Activated B cell treated with CpG ODN at 0.5 μM for 24 hours (primary cell): ENCODE results near the gene PSEN1. TPM values are rescaled to one million over a fixed set of nuclear protein-coding genes. Genes with fewer than 3 reads are reported as not detected.
"Not testable (repeated sequence)": the region's sequence is repeated elsewhere in the genome, so short reads cannot be mapped to it uniquely, and the experiment has no call there.

ENCODE experiments used
- ATAC-seq: fragments of 200-7000 bp; cut with Tn5 transposase; one replicate; pipeline ENCODE4 v1.10.0; 2021; ENCODE audit warnings: low read depth, mild to moderate bottlenecking, moderate library complexity
- CTCF ChIA-PET: fragments of 350-600 bp; sonication (Branson Sonifier 250); formaldehyde crosslinking; loops from one replicate; lab custom pipeline; 2021; ENCODE audit warnings: antibody characterized with exemption; lab: Charles Lee
- POLR2A ChIA-PET: fragments of 350-600 bp; sonication (Branson Sonifier 250); formaldehyde crosslinking; loops from one replicate; lab custom pipeline; 2021; ENCODE audit warnings: antibody characterized with exemption; lab: Charles Lee
- DNase-seq: peaks from one replicate; pipeline ENCODE4 v3.0.0; 2022
- H3K27ac Mint-ChIP-seq: one replicate; pipeline ENCODE4 v1.8.0; 2020; ENCODE audit warnings: mixed read lengths
- H3K27me3 Mint-ChIP-seq: one replicate; pipeline ENCODE4 v1.8.0; 2021; ENCODE audit warnings: mixed read lengths
- H3K36me3 Mint-ChIP-seq: one replicate; pipeline ENCODE4 v1.8.0; 2021; ENCODE audit warnings: low read depth, mixed read lengths
- H3K4me1 Mint-ChIP-seq: one replicate; pipeline ENCODE4 v1.8.0; 2021; ENCODE audit warnings: mixed read lengths
- H3K4me3 Mint-ChIP-seq: one replicate; pipeline ENCODE4 v1.8.0; 2020; ENCODE audit warnings: mild to moderate bottlenecking, mixed read lengths
- H3K9me3 Mint-ChIP-seq: one replicate; pipeline ENCODE4 v1.8.0; 2020; ENCODE audit warnings: mixed read lengths
- CTCF ChIP-seq: fragments of 200-600 bp; IDR thresholded peaks from one replicate; pipeline ENCODE4 v1.8.0; 2022; ENCODE audit warnings: antibody characterized with exemption, mild to moderate bottlenecking
- intact Hi-C: fragments of 100-400 bp; cut with micrococcal nuclease; formaldehyde crosslinking; loops from one replicate; pipeline ENCODE4 v1.15.1; 2024
- total RNA-seq: library from RNA; stranded (reverse); gene quantifications from 2 replicates; pipeline ENCODE4 v1.2.3, GENCODE V29; 2022

PSEN1 gene
- total RNA-seq, 1 donor from 2014 or later = 38.6 TPM

DNA sequence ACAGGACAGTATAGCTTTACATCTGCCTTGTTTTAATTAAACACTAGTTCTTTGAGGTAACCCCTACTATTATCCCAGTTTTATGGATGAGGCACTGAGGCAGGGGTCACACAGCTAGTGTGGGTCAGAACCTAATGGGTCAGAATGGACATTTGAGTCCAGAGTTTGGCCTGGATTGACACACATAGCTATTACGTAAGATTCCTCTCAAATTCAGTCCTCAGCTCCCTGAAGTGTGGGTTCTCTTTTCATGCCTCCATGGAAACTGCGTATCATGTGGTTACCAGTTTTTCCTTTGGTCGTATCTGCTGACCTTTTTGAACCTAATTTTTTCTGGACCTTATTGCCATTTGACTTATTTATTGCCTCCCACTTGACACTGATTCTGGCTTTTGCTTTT, 40.4 kb downstream of the PSEN1 start:
- H3K27me3 Mint-ChIP-seq = no peaks in the 10 kb centered on the region
- DNase-seq (no peak), ATAC-seq (no peak)
- H3K4me1 Mint-ChIP-seq = no peaks in the 10 kb centered on the region
- no peak overlapping the region for H3K27ac Mint-ChIP-seq
- ChIA-PET POLR2A (no interaction called here), CTCF (interaction anchor here (0.7 to 1.6 kb wide), 3 partner anchors 118 to 295 kb away, joined by 3 to 5 read pairs (median 4); no protein-coding TSS in a partner anchor)
- no peak overlapping the region for H3K4me3 Mint-ChIP-seq
- H3K36me3 Mint-ChIP-seq = peaks cover 81% of the 10 kb centered on the region
- H3K9me3 Mint-ChIP-seq = no peaks in the 10 kb centered on the region
- TF ChIP-seq CTCF = no peak
- intact Hi-C loops = no loop called here

DNA sequence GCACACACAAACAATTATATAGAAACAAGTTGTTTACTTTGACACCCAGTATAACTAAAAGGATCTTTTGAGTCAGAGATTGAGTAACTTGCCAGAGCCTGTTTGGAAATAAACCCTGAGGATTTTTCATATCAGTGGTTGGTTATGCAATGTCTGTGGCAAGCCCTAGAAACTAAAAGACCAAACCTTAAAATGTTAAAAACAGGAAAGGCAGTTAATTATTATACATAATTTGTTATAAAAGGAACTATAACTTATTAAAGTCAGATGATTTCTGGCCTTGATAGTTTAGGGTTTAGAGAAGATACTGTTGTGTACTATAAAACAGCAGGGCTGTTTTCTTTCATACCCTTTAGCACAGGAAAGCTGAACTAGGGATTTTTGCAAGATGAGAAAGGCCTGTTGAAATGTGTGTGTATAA, 44.1 kb downstream of the PSEN1 start:
- intact Hi-C loops = no loop called here
- Mint-ChIP-seq H3K27ac (no peak overlapping the region), H3K4me1 (no peaks in the 10 kb centered on the region), H3K4me3 (no peak overlapping the region), H3K27me3 (no peaks in the 10 kb centered on the region), H3K36me3 (peaks cover 56% of the 10 kb centered on the region), H3K9me3 (no peaks in the 10 kb centered on the region)
- ATAC-seq (no peak), DNase-seq (no peak)
- ChIA-PET POLR2A (no interaction called here), CTCF (no interaction called here)
- no peak for TF ChIP-seq CTCF

GRCh38 chr14:73180969-73181368, 44.7 kb downstream of the PSEN1 start:
- H3K27ac Mint-ChIP-seq, H3K9me3 Mint-ChIP-seq, ATAC-seq, H3K4me3 Mint-ChIP-seq, intact Hi-C loops, DNase-seq, POLR2A ChIA-PET, CTCF ChIA-PET, H3K27me3 Mint-ChIP-seq, H3K4me1 Mint-ChIP-seq: not testable (repeated sequence)
- peaks cover 57% of the 10 kb centered on the region for H3K36me3 Mint-ChIP-seq

GRCh38 chr14:73188501-73188911, 52.2 kb downstream of the PSEN1 start:
- intact Hi-C loops = no loop called here
- H3K4me1 Mint-ChIP-seq = no peaks in the 10 kb centered on the region
- H3K36me3 Mint-ChIP-seq = peaks cover 65% of the 10 kb centered on the region

GRCh38 chr14:73189651-73190050, 53.3 kb downstream of the PSEN1 start:
- DNase-seq (no peak), ATAC-seq (no peak)
- ChIA-PET POLR2A (no interaction called here), CTCF (no interaction called here)
- no peaks in the 10 kb centered on the region for H3K27me3 Mint-ChIP-seq
- H3K9me3 Mint-ChIP-seq = no peaks in the 10 kb centered on the region
- H3K4me1 Mint-ChIP-seq = no peaks in the 10 kb centered on the region
- no peak overlapping the region for H3K27ac Mint-ChIP-seq
- H3K4me3 Mint-ChIP-seq = no peak overlapping the region
- peaks cover 76% of the 10 kb centered on the region for H3K36me3 Mint-ChIP-seq
- intact Hi-C loops = no loop called here
- TF ChIP-seq CTCF = no peak

More at GRCh38 chr14:73188501-73188911, 52.2 kb downstream of the PSEN1 start:
- POLR2A ChIA-PET = no interaction called here
- no peaks in the 10 kb centered on the region for H3K9me3 Mint-ChIP-seq
- H3K27me3 Mint-ChIP-seq = no peaks in the 10 kb centered on the region
- no peak overlapping the region for H3K4me3 Mint-ChIP-seq
- DNase-seq (no peak), ATAC-seq (no peak)
- TF ChIP-seq CTCF = no peak
- H3K27ac Mint-ChIP-seq = no peak overlapping the region
- CTCF ChIA-PET = no interaction called here

DNA sequence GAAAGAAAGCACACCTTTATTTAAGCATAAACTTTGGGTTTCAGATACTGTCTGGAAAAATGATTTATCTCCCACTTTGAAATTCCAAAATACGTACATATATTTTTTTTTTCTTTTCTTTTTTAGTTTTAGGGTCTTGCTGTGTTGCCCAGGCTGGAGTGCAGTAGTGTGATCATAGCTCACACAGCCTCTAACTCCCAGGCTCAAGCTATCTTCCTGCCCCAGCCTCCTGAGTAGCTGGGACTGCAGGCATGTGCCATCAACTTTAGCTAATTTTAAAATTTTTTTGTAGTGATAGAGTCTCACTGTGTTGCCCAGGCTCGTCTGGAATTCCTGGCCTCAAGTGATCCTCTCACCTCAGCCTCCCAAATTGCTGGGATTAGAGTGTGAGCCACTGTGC, 55.1 kb downstream of the PSEN1 start:
- no peak overlapping the region for H3K27ac Mint-ChIP-seq
- H3K9me3 Mint-ChIP-seq = no peaks in the 10 kb centered on the region
- DNase-seq (no peak), ATAC-seq (no peak)
- ChIA-PET POLR2A (no interaction called here), CTCF (no interaction called here)
- H3K36me3 Mint-ChIP-seq = peaks cover 84% of the 10 kb centered on the region
- no peak overlapping the region for H3K4me3 Mint-ChIP-seq
- no peaks in the 10 kb centered on the region for H3K27me3 Mint-ChIP-seq
- intact Hi-C loops = no loop called here
- no peak for TF ChIP-seq CTCF
- H3K4me1 Mint-ChIP-seq = no peaks in the 10 kb centered on the region

DNA sequence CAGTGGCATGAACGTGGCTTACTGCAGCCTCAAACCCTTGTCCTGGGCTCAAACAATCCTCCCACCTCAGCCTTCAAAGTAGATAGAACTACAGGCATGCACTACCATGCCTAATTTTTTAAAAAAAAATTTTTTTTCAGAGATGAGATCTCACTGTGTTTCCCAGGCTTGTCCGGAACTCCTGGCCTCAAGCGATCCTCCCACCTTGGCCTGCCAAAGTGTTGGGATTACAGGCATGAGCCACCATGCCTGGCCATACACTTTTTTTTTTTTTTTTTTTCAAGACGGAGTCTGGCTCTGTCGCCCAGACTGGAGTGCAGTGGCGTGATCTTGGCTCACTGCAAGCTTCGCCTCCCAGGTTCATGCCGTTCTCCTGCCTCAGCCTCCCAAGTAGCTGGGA, 58.0 kb downstream of the PSEN1 start:
- H3K27ac Mint-ChIP-seq, POLR2A ChIA-PET, H3K4me3 Mint-ChIP-seq, intact Hi-C loops, CTCF ChIA-PET, H3K4me1 Mint-ChIP-seq, H3K27me3 Mint-ChIP-seq, ATAC-seq, H3K9me3 Mint-ChIP-seq, DNase-seq: not testable (repeated sequence)
- peaks cover 82% of the 10 kb centered on the region for H3K36me3 Mint-ChIP-seq
